Stimulated activated CD8-positive, alpha-beta memory T cell treated with anti-CD3 and anti-CD28 coated beads, Interleukin-15, amount 100 ng/mL, for 1 hour (primary cell): ENCODE results near the gene AUH.

Source experiments
- DNase-seq: peaks from one replicate; pipeline ENCODE4 v3.0.0-alpha.2; 2020; ENCODE audit warnings: low read depth

The AUH gene

DNA sequence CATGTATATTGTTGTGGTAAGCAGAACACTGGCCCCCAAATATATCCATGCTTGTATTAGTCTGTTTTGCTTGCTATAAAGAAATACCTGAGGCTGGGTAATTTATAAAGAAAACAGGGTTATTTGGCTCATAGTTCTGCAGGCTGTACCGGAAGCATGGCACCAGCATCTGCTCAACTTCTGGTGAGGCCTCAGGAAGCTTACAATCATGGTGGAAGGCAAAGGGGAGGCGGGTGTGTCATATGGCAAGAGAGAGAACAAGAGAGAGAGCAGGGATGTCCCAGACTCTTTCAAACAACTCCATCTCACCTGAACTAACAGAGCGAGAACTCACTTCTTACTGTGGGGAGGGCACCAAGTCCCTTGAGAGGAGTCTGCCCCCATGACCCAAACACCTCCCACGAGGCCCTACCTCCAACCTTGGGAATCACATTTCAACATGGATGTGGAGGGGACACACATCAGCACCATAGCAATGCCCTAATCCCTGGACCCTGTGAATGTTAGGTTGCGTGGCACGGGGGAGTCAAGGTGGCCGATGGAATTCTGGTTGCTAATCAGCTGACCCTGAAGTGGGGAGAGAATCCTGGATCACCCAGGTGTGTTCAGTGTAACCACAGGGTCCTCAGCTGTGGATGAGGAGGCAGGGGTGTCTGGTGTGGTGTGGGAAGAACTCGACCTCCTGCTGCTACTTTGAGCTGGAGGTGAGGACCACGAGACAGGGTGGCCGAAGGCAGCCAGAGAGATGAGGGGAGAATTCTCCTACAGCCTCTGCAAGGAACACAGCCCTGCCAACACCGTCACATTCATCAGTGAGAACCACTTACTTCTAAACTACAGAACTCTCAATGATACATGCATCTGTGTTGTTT, 172.8 kb downstream of the AUH start:
- no peak for DNase-seq

DNA sequence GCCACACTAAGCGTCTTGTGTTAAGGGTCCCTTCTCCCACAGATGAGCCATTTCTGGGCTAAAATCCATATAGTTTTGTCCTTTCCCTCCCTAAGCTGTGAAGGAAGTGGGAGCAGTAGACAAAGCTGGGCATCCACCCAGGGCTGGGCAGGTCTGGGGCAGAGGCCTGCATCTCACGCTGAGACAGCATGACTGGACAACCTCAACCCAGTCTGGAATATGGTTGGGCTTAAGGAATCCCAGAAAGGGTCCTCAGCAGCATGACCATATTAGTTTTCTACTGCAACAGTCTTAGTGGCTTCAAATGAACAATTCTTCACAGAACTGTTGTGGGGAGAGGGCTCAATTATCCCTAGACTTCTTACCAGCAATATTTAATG, 173.8 kb downstream of the AUH start:
- DNase-seq = no peak

DNA sequence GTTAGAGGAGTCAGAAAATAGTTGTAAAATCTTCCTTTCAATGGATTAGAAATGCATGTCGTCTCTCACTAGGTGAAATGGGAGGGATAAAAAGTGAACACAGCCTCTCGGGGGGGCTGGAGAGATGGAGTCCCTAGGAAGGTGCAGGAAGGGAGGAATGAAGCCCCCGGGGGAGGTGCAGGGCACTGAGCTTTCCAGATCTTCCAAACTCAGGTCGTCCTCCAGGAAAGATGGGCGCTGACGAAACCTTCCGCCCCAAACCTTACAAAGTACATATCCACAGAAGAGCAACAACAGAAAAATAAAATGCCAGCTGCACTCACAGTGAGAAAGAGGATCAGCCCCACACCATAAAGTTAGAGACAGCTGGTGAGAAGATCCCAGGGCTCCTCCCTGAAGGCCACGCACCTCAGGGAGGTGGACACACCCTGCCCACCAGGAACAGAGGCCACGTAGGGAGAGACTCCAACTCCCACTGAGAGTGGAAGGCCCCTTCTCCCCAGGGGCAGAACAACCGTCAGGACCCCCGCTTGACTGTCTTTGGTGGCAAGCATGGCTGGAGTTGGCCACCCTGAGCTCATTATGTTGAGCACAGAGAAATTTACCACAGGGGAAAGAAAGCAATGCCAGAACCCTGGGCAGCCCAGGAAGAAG, 174.3 kb downstream of the AUH start:
- DNase-seq = no peak

DNA sequence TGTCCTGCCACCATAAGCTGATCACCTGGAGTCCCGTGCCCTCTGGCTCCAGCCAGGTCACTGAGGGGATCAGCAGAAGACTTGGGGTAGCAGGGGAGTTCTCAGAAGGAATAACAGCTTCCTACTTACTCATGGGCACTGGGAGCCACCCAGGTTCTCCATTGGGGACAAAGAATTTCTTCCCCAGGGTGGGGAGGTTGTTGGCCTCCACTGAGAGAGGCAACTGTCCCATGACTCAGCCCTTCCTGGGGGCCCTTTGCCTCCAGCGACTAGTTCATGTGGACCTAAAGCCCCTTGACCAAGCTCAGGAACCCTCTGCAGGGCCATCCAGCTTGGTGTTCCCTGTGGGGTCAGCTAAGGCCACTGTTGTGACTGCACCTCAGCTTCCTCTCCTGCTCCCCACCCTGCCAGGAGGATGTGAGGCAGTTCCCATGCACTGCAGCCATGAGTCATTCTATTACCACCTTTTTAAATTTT, 175.0 kb downstream of the AUH start:
- no peak for DNase-seq

DNA sequence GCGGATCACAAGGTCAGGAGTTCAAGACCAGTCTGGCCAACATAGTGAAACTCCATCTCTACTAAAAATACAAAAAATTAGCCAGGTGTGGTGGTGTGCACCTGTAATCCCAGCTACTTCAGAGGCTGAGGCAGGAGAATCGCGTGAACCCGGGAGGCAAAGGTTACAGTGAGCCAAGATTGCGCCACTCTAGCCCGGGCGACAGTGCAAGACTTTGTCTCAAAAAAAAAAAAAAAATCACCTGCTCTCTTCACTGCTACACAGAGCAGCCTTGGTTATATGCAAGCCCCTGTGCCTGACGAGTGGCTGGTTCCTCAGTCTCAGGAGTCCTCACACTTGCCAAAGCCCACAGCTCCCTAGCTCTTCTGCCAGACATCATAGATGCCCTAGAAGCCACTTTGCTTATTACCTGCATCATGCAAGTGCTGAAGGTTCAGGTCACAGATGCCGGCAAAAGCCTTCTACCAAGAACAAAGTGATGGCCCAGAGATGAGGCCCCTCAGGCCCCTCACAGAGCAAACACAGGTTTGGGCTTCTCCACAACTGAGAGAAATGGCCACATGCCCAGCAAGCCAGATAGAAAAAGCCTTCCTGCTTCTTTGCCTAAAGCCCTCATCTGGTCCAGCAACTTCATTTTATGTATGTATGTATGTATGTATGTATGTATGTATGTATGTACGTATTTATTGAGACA, 176.4 kb downstream of the AUH start:
- DNase-seq = no peak

DNA sequence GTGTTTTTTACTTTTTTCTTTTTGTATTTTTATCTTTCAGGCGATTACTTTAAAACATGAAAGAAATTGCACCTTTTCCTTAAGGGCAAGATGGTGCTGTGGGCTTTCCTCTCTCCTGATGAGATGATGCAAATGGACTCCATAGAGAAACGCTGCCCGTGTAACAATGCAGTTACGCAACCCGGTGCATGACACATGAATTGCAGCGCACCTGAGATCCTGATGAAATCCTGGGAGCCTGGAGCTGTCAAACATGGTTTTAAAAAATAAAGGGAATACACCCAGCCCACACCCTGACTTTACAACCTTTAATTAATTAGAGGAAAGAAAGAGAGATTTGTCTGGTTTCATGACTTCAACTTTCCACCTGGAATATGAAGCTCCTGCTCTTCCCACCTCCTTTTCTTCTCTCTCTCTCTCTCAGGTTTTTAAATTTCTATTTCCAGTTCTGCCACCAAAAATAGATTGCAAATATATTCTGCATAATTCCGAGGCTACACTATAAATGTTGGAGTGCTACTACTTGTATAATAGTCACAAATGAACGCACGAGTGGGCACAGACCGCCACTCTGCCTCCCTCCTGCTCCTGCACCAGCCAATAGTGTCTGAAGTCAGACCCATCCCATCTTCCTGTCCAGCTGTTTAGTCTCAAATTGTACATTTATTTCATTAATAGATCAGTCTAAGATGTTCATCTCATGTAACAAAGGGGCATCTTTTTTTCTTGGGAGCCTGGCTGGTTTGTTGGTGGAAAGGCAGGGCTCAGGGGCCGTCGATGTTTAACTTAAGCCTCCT, 179.1 kb downstream of the AUH start:
- DNase-seq = no peak

DNA sequence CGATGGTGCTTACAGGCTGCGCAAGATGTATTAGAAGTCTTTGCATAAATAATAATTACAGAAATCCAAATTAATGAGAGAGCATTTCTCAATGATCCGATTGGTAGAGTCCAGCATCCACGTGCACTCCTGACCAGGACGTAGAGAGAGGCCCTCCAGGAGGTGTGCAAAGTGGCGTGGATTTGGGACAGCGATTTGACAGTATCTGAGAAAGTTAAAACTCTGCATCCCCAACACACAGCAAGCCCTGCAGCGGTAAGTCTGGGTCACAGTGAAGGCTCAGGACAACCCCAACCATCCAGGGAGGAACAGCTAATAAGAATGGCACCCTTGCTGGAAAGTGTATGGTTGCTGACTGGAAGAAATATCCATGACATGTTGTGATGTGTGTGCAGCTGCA, 180.2 kb downstream of the AUH start:
- no peak for DNase-seq

DNA sequence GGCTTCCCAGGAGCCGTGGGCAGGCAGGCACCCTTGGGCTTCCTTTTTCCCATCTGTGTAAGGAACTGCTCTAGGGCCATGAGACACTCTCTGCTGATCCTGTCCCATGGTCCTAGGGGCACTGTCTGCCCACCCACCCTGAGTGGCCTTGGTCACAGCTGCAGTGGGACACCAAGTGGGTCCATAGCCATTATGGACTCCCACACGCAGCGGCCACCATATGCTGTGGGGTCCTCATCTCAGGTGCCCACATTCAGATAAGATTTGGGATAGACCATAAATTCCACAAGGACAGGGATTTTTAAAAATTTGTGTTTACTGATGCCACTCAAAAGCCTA, 180.8 kb downstream of the AUH start:
- DNase-seq = no peak

DNA sequence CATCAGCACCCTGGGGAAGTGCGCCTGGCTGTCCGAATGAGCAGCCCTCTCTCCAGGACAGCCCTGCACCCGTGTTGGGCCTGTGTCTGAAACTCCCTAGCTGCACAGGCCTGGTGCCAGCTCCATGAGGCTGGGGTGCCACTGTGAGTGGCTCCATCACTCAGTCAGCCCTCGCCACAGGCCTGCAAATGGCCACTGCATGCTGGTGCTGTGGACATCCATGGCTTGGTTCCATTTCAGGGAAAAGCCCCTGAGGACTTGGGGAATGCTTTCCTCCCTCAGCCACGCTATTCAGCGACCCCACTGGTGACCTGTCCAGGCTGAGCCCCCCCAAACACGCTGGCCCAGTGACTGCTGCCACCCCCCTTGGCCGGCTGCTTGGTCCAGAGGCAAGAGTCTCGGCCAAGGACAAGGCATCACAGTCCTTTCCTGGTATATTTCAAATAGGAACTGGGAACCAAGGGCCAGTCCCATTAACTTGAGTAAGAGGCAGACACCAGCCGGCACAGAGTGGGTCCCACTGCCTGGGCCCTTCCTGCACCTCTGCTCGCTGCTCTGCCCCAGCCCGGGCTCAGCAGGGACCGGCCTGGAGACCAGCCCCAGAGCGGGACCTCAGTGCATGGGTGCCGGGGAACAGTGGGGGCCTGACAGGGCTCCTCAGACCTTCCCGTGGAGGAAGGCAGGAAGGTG, 181.3 kb downstream of the AUH start:
- no peak for DNase-seq

DNA sequence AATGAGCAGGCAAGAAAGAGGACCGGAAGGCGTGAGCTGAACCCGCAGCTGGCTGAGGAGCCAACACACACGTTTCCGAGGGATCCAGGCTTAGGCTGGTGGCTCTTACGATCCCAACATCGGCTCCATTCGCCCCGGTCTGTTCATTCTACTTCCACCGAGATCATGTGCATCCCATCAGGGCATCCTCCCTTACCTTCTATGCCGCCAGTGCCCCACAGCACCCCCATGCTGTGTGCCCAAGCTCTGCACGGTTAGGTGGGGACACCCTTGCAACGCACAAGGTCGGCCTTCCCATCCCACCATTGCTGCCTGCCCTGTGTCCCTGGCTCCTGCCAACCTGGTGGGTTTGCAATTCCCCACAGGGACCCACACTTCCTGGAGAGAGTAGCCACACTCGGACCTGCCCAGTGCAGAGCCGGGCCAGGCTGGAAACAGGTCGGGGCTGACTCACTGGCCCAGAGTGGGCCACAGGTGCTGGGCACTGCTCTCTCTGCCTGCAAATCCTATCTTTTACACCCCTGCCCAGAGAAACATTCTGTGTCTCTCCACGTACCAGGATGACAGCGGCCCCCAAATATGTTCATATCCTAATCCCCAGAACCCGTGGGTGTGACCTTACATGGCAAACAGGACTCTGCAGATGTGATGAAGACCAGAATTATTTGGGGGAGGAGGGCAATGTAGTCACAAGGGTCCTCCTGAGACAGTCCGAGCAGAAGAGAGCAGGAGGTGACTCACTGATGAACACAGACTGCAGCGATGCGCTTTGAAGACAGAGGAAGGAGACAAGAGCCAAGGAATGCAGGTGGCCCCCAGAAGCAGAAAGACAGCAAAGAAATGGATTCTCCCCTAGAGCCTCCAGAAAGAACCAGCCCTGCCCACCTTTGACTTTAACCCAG, 182.2 kb downstream of the AUH start:
- DNase-seq = no peak

DNA sequence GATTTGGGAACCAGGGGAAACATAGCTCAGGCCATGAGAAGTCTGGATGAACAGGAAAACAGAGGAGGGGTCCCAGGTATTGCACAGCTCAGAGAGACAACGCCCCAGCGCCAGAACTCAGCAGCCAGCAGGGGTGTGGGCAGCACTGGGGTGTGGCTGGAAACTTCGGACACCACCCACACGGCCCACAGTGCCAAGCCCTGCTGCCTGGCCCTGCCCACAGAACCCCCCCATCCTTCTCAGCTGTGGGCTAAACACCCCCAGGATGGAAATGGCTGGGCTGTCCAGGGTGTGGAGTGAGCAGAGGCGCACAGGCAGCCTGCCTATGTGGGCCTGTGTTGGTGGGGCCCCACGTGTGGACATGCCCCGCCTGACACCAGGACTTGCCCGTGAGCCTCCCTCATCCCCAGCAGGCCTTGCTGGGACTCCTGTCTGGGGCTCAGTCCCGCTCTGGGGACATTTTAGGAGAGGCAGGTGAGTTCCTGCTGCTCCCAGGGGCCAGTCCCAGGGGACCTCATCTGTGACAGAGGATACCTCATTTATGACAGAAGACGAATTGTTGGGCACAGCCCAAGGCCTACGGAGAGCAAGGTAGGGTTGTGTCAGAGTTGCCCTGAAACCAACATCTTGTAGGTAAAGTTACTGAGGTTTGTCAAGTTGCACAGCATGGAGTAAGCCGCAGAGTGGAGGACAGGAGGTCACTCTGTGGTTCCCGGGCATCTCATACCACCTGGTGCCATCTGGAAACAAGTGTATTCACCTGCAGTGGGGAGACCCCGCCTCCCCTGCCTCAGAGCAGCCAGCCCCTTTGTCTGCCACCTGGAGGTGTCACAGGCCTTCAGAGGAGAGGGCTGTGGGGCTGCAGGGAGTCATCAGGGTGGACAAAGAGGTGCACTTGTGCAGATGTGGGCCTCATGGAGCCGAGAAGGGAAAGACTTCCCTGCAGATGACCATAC, 183.2 kb downstream of the AUH start:
- no peak for DNase-seq

DNA sequence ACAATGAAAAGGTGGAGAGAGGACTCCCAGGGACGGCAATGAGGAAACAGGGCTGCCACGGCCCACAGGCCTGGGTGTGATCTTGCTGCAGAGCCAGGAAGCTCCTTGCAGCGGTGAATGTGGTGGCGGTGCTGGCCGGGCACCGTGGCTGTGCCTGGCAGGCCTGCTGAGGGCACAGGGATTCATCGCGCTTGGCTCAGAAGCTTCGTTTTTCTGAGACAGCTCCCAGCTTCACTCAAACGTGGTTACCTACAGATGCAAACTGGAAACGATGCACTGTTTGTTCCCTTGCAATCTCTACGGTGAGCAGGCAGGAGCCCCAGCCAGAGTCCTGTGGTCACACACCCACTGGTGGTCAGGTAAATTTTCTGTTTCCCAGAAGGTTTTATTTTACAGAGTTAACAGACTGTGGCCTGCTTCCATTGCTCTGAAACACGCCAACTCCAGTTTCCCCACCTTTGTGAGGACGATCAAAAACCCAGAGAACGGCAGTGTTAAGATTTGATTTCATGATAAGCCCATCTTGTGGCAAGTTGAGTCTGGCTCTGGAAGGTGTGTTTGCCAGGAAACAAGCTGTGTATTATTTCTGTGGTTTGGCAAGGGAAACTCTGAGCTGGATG, 183.9 kb downstream of the AUH start:
- DNase-seq = no peak

DNA sequence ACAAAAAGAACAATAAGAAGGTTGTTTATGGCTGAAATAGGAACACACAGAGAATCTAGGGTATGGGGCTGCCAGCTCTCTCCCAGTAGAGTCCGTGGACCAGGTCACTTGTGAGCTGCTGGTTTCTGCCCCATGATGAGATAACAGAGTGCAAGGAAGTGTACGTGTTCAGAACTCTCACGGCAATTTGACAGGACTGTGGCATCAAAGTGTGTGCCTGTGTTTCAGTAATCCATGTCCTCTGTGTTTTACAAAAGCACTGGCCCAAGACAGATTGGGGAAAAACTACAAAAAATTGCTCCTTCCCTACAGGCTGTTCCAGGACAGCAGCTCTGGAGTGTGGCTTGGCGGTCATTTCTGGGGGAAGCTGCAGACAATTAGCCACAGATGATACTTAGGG, 184.6 kb downstream of the AUH start:
- DNase-seq = no peak

DNA sequence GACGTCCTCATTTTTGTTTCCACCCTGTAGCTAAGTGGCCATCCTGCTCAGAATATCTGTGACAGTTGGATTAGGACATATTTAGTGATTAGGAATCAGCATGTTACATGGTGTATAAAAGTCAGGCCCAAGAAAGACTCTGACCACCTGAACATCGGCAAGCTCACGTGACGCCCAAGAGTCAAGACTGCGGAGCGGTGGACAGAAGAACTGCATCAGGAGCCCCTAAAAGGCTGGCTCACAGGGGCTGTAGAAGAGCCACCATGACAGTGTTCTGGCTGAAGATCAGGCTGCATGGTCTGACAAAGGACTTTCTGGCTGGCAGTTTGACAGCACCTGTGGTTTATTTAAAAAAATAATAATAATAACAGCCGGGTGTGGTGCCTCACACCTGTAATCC, 185.3 kb downstream of the AUH start:
- no peak for DNase-seq

DNA sequence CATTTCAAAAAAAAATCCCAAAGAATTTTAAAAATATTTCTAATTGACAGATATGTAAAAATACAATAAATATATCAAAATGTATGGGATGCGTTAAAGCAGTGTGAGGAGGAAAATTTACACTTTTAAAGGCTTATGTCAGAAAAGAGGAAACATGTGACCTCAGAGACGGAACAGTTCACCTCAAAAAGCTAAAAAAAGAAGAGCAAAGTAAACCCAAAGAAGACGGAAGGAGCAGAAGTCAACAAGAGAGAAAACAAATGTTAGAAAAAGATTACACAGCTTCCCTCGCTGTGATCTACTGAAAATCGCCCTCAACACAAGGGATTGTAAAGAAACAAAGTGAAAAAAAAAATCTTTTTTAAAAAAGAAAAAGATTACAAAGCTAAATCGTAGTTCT, 186.9 kb downstream of the AUH start:
- DNase-seq = no peak

DNA sequence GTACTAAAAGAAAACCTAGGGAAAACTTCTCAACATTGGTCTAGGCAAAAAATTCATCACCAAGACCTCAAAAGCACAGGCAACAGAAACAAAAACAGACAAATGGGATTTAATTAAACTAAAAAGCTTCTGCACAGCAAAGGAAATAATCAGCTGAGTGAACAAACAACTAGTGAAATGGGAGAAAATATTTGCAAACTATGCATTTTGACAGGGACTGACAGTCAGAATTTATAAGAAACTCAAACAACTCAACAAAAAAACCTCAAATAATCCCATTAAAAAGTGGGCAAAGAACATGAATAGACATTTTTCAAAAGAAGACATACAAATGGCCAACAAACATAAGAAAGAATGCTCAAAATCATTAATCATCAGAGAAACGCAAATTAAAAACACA, 189.4 kb downstream of the AUH start:
- no peak for DNase-seq

DNA sequence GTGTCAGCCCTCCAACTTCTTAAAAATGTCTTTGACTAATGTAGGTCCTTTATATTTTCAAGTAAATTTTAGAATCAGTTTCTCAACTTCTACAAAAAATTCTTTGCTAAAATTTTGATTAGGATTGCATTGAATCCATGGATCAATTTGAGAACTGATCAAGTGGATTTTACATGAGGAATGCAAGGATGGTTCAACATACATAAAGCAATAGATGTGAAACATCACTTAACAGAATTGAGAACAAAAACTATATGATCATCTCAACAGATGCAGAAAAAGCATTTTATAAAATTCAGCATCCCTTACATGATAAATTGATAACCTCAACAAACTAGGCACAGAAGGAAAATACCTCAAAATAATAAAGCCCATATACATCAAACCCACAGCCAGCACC, 190.8 kb downstream of the AUH start:
- no peak for DNase-seq

DNA sequence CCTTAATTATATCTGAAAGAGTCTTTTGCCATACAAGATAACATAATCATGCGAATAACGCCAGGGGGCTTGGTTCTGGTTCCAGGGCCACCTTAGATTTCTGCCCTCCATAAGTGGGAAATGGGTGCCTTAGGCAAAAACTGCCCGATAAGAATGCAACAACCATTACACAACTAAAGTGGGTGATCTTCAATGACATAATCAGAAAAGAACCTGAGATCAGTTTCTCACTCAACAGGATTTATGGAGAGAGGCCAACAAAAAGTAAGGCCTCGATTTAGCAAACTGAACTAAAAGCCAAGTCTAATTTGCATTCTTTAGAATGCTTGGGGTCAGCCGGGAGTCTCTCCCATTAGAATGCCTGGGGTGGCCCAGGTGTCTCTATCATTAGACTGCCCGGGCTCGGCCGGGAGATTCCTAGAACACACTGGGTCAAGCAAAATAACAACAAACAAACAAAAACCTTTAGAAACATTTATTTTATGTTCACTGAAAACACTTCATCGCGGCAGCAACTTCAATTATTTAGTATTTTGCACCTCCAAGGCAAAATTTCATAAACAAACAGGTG, 194.8 kb downstream of the AUH start:
- DNase-seq = no peak
